ENCODE measurements around the gene LAMB3. TPM values are rescaled to one million over a fixed set of nuclear protein-coding genes. Genes with fewer than 3 reads are reported as not detected.

Gene LAMB3
- total RNA-seq, 1 experiment from 2014 or later = 0.85 TPM

DNA sequence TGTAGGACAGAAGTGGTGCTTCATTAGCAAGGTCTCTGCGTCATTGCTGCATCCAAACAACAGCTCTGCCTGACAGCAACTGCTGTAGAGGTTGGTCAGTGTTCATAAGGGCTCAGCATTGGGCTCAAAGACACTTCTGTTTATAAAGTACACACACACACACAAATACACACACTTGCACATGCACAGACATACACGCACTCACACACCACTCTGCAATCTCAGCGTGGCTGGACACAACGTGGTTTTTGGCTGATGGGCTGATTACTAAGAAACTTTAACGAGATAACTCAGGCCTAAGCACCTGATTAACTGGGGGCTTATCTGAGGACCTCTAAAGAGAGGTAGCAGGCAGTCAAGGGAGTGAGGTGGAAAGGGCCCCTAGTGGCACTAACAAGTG, 48.3 kb downstream of the LAMB3 start (continued):
- TF ChIP-seq TP53 (CRISPR knock-in tag; IDR thresholded peaks at IDR 0.05) (no peak), AR (CRISPR knock-in tag; IDR thresholded peaks at IDR 0.05) (no peak), CTCF (IDR thresholded peaks at IDR 0.05) (no peak), ESRRA (CRISPR knock-in tag; IDR thresholded peaks at IDR 0.05; ENCODE audit: borderline replicate concordance) (no peak), TEAD4 (CRISPR knock-in tag; IDR thresholded peaks at IDR 0.05) (no peak), MYBL2 (CRISPR knock-in tag; IDR thresholded peaks at IDR 0.05) (no peak)
- TF ChIP-seq, protein P1, sequence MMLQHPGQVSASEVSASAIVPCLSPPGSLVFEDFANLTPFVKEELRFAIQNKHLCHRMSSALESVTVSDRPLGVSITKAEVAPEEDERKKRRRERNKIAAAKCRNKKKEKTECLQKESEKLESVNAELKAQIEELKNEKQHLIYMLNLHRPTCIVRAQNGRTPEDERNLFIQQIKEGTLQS (CRISPR knock-in tag; conservative IDR thresholded peaks at IDR 0.05) = no peak
- TF ChIP-seq, protein P2, sequence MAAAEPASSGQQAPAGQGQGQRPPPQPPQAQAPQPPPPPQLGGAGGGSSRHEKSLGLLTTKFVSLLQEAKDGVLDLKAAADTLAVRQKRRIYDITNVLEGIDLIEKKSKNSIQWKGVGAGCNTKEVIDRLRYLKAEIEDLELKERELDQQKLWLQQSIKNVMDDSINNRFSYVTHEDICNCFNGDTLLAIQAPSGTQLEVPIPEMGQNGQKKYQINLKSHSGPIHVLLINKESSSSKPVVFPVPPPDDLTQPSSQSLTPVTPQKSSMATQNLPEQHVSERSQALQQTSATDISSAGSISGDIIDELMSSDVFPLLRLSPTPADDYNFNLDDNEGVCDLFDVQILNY (CRISPR knock-in tag; IDR thresholded peaks at IDR 0.05) = no peak

DNA sequence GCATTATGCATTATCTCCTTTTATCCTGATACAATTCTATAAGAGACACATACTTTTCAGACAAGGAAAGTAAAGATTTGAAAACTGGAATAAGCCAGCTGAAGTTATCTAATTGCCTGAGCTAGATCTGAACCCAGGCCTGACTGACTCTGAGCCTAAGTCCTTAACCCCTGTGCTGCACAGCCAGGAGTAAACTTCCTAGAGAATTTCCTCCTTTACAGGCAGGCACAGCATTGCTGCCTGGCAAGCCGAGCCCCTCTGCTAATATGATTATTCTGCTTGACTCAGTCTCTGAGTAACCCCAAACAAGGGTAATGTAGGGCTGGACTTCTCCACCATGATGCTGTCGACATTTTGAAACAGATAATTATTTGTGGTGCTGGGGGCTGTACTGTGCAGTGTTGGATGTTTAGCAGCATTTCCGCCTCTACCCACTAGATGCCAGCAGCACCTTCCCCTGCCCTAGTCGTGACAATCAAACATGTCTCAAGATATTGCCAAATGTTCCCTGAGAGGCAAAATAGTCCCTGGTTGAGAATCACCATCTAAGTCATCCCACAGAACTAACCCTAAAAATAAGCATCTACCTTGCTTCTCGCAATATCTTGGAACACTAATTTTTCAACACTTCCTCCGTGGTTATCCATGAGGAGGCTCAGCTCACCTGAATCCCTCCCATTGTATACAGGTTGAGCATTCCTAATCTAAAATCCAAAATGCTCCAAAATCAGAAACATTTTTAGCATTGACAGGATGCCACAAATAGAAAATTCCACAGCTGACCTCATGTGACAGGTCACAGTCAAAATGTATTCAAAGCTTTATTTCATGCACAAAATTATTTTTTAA, 50.2 kb downstream of the LAMB3 start:
- Mint-ChIP-seq H3K4me1 (no peaks in the 10 kb centered on the region), H3K27me3 (ENCODE audit: low read depth) (no peaks in the 10 kb centered on the region), H3K4me3 (no peak overlapping the region), H3K9me3 (no peaks in the 10 kb centered on the region), H3K27ac (no peak overlapping the region), H3K36me3 (no peaks in the 10 kb centered on the region)
- ChIA-PET CTCF (interaction anchor here (1.0 to 3.3 kb wide), 4 partner anchors 12 to 26 kb away, joined by 3 to 12 read pairs (median 8); no protein-coding TSS in a partner anchor), POLR2A (interaction anchor here (0.9 kb wide), 1 partner anchor 14 kb away, joined by 3 read pairs; no protein-coding TSS in a partner anchor)
- peak; percentile 37 for DNase-seq (ENCODE audit: low spot score)
- peak; percentile 14; the same call in 1 of the 2 replicates for TF ChIP-seq CTCF (IDR thresholded peaks at IDR 0.05)
- TF ChIP-seq, protein P2 (CRISPR knock-in tag; IDR thresholded peaks at IDR 0.05) = no peak
- ATAC-seq = peak; percentile 97

- H3K27me3 Mint-ChIP-seq (ENCODE audit: low read depth) = no peaks in the 10 kb centered on the region
- no peak for ATAC-seq
- no peak for DNase-seq (ENCODE audit: low spot score)
- H3K4me3 Mint-ChIP-seq = no peak overlapping the region
- POLR2A ChIA-PET = no interaction called here
- H3K4me1 Mint-ChIP-seq = no peaks in the 10 kb centered on the region
- H3K27ac Mint-ChIP-seq = no peak overlapping the region
- CTCF ChIA-PET = interaction anchor here (0.7 to 1.3 kb wide), 3 partner anchors 11 to 53 kb away, joined by 3 to 4 read pairs (median 4); no protein-coding TSS in a partner anchor
- H3K9me3 Mint-ChIP-seq = no peaks in the 10 kb centered on the region
- no peaks in the 10 kb centered on the region for H3K36me3 Mint-ChIP-seq
- TF ChIP-seq NR3C1 (CRISPR knock-in tag; conservative IDR thresholded peaks at IDR 0.05; ENCODE audit: low read depth) (no peak), AR (CRISPR knock-in tag; IDR thresholded peaks at IDR 0.05) (no peak), RORB (CRISPR knock-in tag; IDR thresholded peaks at IDR 0.05) (no peak), ZBTB43 (CRISPR knock-in tag; IDR thresholded peaks at IDR 0.05) (no peak), ATF2 (CRISPR knock-in tag; IDR thresholded peaks at IDR 0.05; ENCODE audit: borderline replicate concordance, low read depth) (no peak), ZSCAN18 (CRISPR knock-in tag; IDR thresholded peaks at IDR 0.05) (no peak)
These were observed 51.7 kb downstream of the LAMB3 start for GRCh38 chr1:209600541-209600940.
